ENCODE results near the gene PDE6A.

Gene PDE6A

DNA sequence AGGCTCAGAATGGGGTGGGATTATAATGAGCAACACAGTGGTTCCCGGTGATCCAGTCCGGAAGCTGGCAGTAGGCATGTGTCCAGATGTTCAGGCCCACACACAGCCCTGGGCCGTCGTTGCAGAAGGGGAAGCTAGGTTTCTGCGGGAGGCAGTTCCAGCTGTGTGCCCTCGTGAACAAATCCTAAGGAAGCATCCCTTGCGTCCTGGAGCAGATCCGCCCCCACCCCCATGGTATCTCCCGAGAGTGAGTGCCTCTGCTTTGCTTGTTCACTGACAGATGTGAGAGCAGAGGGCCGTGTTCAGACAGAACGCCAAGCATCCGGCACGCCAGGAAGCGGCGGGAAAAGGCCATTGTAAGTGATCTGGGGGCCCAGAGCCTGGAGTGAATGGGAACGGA, 104.8 kb downstream of the PDE6A start:
- no peak for DNase-seq

DNA sequence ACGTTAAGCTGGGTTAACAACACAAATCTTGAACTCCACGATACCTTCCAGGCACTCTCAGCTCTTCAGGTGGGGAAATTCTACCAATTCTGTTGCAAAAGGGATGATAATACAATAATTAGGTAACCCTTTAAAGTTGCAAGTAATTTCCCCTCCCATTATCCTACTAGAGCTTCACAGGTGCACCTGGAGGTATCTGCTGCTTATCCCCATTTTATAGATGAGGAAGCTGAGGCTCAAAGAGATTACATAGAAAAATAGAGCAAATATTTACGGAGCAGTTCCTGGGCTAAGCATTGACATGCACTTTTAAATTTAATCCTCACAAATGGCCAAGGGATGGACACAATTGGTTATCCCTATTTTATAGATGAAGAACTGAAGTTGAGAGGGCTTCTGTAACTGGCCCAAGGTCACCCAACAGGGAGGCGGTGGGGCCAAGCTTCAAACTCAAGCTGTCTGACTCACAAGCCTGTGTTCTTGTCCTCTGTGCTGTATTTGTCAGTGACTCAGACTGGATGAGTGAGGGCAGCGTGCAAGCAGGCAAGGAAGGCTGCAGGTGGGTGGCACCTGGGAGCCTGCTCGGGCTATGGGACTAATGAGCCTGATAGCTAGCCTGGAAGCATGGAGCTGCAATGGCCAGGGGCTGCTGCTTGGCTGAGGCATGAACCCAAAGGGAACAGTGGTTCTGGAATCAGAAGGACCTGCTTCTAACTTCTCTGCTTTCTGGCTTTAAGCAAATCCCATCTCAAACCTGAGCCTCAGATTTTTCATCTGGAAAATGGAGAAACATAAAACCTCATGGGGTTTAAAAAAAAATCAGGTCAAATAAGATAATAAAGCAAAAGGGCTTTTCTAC, 105.5 kb downstream of the PDE6A start:
- DNase-seq, result peak in 1 of 56 donors; percentile 9

DNA sequence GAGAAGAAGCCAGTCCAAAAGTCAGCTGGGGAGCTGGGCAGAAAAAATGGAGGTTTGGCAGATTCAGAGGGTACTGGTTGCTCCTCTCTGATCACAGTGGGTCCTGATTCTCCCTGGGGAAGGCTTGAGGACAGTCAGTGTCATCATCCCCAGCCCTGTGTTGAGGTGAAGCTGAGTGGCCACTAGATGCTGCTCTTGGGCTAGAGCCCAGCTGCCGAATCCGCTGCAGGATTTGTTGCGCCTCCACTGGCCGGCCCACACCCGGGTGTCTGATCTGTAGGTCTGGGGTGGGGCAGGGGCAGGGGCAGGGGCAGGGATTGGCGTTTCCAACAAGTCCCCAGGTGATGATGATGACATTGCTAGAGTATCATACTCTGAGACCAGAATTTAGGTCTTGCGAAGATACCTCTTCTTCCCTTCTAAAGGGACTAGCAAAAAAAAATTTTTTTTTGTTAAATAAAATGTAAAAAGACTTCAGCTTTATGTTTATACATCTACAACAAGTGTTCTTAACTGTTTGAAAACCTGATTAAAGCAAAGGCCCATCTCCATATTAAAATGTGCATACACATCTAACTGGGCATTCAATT, 106.8 kb downstream of the PDE6A start:
- peak in 34 of 56 donors; percentile 8 to 70 (median 28) for DNase-seq

DNA sequence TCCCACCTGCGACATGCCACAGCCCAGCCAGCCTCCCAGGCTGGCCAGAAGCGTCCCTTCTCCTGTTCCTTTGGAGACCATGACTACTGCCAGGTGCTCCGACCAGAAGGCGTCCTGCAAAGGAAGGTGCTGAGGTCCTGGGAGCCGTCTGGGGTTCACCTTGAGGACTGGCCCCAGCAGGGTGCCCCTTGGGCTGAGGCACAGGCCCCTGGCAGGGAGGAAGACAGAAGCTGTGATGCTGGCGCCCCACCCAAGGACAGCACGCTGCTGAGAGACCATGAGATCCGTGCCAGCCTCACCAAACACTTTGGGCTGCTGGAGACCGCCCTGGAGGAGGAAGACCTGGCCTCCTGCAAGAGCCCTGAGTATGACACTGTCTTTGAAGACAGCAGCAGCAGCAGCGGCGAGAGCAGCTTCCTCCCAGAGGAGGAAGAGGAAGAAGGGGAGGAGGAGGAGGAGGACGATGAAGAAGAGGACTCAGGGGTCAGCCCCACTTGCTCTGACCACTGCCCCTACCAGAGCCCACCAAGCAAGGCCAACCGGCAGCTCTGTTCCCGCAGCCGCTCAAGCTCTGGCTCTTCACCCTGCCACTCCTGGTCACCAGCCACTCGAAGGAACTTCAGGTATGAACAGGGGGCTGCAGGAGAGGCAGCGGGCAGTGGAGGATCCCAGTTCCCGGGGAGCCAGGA, 108.0 kb downstream of the PDE6A start:
- no peak for DNase-seq

- DNase-seq, result peak in 25 of 56 donors; percentile 6 to 72 (median 22)
Measured at GRCh38 chr5:149834246-149834855, 110.2 kb downstream of the PDE6A start.

DNA sequence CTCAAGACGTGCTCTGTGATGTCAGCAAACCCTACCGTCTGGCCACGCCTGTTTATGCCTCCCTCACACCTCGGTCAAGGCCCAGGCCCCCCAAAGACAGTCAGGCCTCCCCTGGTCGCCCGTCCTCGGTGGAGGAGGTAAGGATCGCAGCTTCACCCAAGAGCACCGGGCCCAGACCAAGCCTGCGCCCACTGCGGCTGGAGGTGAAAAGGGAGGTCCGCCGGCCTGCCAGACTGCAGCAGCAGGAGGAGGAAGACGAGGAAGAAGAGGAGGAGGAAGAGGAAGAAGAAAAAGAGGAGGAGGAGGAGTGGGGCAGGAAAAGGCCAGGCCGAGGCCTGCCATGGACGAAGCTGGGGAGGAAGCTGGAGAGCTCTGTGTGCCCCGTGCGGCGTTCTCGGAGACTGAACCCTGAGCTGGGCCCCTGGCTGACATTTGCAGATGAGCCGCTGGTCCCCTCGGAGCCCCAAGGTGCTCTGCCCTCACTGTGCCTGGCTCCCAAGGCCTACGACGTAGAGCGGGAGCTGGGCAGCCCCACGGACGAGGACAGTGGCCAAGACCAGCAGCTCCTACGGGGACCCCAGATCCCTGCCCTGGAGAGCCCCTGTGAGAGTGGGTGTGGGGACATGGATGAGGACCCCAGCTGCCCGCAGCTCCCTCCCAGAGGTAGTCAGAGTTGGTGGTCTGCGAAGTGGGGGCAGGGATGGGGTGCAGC, 111.3 kb downstream of the PDE6A start:
- no peak for DNase-seq

GRCh38 chr5:149832636-149833035, 112.0 kb downstream of the PDE6A start:
- no peak for DNase-seq

DNA sequence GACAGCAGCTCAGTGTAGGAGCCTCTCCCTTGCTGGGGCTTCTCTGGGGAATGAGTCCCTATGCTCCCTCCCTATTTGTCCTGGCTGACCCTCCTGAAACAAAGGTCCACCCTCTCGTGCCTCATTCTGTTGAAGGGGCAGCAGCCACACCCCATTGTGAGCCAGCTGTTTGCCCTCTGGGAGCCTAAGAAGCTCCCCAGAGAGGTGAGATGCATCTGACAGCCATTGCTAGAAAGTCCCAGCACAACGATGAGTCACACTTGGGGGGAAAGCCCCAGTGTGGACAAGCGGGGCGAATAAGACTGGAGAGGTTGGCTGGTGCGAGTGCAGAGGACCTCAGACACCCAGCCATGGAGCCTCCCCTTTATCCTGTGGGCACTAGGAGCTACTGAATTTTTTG, 113.1 kb downstream of the PDE6A start:
- no peak for DNase-seq

GRCh38 chr5:149830579-149830978, 114.0 kb downstream of the PDE6A start:
- DNase-seq, result no peak

DNA sequence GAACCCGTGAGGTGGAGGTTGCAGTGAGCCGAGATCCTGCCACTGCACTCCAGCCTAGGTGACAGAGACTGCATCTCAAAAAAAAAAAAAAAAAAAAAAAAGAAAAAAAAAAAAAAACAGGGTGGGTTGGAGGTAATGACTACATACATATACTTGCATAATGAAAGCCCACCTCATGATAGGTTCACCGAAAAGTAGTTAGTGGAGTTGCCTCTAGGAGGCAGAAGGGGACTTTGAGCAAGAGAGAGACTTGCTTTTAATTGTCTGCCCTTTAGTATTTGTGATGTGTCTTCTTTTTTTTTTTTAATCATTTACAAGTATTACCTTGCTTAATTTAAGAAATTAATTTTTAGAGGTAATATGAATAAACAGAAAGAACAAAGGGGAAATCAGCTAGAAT, 114.6 kb downstream of the PDE6A start:
- no peak for DNase-seq

GRCh38 chr5:149828161-149829011, 116.2 kb downstream of the PDE6A start:
- DNase-seq, result peak in 52 of 56 donors; percentile 7 to 91 (median 52)

DNA sequence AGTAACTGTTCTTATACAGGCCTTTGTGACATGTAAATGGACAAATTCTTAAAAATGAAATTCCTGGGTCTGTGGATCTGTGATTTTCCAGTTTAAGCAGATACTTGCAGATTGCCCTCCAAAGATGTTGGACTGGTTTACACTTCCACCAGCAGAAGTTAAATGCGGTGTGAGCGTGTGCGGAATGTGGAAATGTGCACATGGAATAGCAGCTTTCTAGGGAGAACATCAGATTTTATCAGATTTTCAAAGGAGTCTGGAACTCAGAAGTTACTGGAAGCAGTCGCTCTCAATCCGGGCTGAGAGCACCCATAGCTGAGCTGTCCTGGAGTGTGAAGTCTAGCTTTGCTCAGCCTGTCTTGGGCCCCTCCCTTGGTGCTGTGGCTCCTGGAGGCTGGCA, 117.0 kb downstream of the PDE6A start:
- DNase-seq, result no peak

DNA sequence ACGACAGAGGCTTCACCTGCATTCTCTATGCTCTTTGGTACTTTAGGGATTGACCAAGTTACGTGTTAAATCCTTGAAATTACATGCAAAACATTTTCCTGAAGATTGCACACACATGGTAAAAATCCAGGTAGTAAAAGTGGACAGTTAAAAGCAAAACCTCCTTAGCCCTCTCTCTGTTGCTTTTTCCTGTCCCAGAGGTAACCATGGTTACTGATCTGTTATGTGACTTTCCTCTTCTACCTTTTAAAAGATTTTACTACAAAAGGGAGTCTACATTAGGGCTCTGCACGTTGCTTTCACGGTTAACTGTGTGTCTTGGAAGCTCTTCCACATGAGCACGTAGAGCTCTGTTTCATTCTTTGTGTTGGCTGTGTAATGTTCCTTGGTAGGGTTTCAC, 117.5 kb downstream of the PDE6A start:
- no peak for DNase-seq

DNA sequence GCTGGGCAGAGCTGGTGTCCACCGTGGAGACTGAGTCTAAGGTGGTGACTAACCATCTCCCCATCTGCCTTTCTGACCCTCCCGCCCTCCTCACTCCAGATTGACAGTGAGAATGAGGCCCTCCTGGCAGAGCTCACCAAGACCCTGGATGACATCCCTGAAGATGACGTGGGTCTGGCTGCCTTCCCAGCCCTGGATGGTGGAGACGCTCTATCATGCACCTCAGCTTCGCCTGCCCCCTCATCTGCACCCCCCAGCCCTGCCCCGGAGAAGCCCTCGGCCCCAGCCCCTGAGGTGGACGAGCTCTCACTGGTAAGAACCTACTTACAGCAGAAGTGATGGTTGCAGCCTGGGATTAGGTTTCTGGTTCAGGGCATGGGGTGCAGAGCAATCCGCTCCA, 118.0 kb downstream of the PDE6A start:
- no peak for DNase-seq

GRCh38 chr5:149824846-149825245, 119.7 kb downstream of the PDE6A start:
- no peak for DNase-seq

DNA sequence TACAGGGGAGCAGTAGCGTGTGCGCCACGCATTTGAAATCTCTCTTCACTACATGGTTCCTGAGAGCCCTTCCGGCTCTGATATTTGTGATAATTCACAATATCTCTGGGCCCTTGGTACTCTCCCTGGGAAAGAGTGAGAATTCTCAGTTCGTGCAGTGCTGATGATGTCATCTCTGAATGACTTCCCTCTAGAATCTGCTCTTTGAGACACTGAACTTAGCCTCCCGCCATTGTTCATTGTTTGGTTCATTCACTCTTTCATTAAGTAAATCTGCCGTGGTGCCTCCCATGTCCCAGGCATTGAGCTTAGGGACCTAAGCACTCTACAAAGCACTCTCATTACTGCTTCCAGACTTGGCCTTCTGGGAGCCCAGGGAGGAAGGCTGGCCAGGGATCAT, 120.5 kb downstream of the PDE6A start:
- no peak for DNase-seq

- DNase-seq, result no peak
Measured at GRCh38 chr5:149823375-149823774, 121.2 kb downstream of the PDE6A start.

- DNase-seq, result no peak
Measured at GRCh38 chr5:149822301-149822700, 122.3 kb downstream of the PDE6A start.

- DNase-seq, result no peak
Measured at GRCh38 chr5:149820536-149821510, 123.8 kb downstream of the PDE6A start.

All from amygdala (tissue), 56 donors.